Kidney epithelial cell (primary cell): ENCODE data around the gene SCARB1. TPM values are rescaled to one million over a fixed set of nuclear protein-coding genes. Genes with fewer than 3 reads are reported as not detected.
"Not testable (repeated sequence)": the region's sequence is repeated elsewhere in the genome, so short reads cannot be mapped to it uniquely, and the experiment has no call there.

Experiments
- DNase-seq: peaks from one replicate; pipeline ENCODE4 v3.0.0-alpha.2; 2010; ENCODE audit warnings: low read depth
- H3K27me3 ChIP-seq: 2 replicates; pipeline ENCODE4 v1.6.0; 2011; ENCODE audit warnings: low read length; ENCODE audit not compliant: control insufficient read depth, insufficient read depth
- H3K36me3 ChIP-seq: 2 replicates; pipeline ENCODE4 v1.5.1; 2011; ENCODE audit warnings: low read length; ENCODE audit not compliant: control insufficient read depth, insufficient read depth
- H3K4me3 ChIP-seq: 2 replicates; pipeline ENCODE4 v1.5.1; 2011; ENCODE audit warnings: low read depth, mild to moderate bottlenecking, control low read depth, low read length
- total RNA-seq: library from RNA; depleted of rRNA; stranded (reverse); fragments of >200 nt; gene quantifications from 2 replicates; pipeline ENCODE4 v1.2.3, GENCODE V29; 2015
- TF ChIP-seq, protein P1 (sequence below): IDR thresholded peaks from 2 replicates; pipeline ENCODE4 v1.5.1; 2011; ENCODE audit warnings: mild to moderate bottlenecking, moderate library complexity, low read length, control low read depth, inconsistent platforms; ENCODE audit not compliant: insufficient read depth, poor library complexity, severe bottlenecking

The SCARB1 gene
- total RNA-seq, 1 donor from 2014 or later: 30.0 TPM

GRCh38 chr12:124906606-124907261, 43.1 kb upstream of the SCARB1 start:
- H3K36me3 ChIP-seq: no peaks in the 10 kb centered on the region

GRCh38 chr12:124904306-124905098, 40.8 kb upstream of the SCARB1 start:
- TF ChIP-seq, protein P1, sequence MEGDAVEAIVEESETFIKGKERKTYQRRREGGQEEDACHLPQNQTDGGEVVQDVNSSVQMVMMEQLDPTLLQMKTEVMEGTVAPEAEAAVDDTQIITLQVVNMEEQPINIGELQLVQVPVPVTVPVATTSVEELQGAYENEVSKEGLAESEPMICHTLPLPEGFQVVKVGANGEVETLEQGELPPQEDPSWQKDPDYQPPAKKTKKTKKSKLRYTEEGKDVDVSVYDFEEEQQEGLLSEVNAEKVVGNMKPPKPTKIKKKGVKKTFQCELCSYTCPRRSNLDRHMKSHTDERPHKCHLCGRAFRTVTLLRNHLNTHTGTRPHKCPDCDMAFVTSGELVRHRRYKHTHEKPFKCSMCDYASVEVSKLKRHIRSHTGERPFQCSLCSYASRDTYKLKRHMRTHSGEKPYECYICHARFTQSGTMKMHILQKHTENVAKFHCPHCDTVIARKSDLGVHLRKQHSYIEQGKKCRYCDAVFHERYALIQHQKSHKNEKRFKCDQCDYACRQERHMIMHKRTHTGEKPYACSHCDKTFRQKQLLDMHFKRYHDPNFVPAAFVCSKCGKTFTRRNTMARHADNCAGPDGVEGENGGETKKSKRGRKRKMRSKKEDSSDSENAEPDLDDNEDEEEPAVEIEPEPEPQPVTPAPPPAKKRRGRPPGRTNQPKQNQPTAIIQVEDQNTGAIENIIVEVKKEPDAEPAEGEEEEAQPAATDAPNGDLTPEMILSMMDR: no peak
- no peak for DNase-seq
- no peaks in the 10 kb centered on the region for H3K36me3 ChIP-seq
- no peaks in the 10 kb centered on the region for H3K27me3 ChIP-seq
- no peak overlapping the region for H3K4me3 ChIP-seq

More at GRCh38 chr12:124906606-124907261, 43.1 kb upstream of the SCARB1 start:
- no peaks in the 10 kb centered on the region for H3K27me3 ChIP-seq
- H3K4me3 ChIP-seq: no peak overlapping the region
- peak; percentile 85 for DNase-seq
- TF ChIP-seq, protein P1: peak; percentile 99

- no peaks in the 10 kb centered on the region for H3K27me3 ChIP-seq
These were observed 39.3 kb upstream of the SCARB1 start for GRCh38 chr12:124902916-124903315.

DNA sequence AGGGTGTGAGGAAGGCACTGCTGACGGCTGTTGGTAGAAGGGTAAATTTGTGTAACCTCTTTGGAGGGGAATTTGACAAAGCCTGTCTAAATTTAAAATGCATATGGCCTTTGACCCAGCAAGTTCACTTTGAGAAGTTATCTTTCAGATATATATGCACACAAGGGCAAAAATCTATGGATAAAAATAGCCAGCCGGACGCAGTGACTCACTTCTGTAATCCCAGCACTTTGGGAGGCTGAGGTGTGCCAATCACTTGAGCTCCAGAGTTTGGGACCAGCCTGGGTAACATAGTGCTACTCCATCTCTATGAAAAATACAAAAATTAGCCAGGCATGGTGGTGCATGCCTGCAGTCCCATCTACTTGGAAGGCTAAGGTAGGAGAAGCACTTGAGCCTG, 37.3 kb upstream of the SCARB1 start:
- DNase-seq: no peak
- Histone ChIP-seq H3K4me3 (no peak overlapping the region), H3K27me3 (no peaks in the 10 kb centered on the region), H3K36me3 (no peaks in the 10 kb centered on the region)
- TF ChIP-seq, protein P1: no peak

More at GRCh38 chr12:124902916-124903315, 39.3 kb upstream of the SCARB1 start:
- DNase-seq: no peak
- Histone ChIP-seq H3K4me3 (no peak overlapping the region), H3K36me3 (no peaks in the 10 kb centered on the region)
- TF ChIP-seq, protein P1: no peak

DNA sequence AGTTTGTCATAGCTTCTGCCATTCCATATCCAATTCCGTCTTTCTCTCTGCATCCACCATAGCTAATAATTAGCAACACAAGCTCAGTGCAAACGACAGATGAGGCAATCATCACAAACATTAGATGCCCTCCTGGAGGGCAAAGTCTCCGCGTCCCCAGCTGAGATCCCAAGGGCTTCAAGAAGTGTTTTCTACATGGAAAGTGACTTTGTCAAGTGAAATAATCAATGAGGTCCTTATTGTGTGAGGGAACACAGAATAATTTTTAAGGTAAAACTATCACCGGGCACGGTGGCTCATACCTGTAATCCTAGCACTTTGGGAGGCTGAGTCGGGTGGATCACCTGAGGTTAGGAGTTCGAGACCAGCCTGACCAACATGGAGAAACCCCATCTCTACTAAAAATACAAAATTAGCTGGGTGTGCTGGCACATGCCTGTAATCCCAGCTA, 36.7 kb upstream of the SCARB1 start:
- DNase-seq, H3K4me3 ChIP-seq, H3K36me3 ChIP-seq, H3K27me3 ChIP-seq: not testable (repeated sequence)

- TF ChIP-seq, protein P1: no peak
These were observed 35.2 kb upstream of the SCARB1 start for GRCh38 chr12:124898923-124899294.

More at GRCh38 chr12:124898923-124899294, 35.2 kb upstream of the SCARB1 start:
- H3K36me3 ChIP-seq: no peaks in the 10 kb centered on the region
- H3K4me3 ChIP-seq: no peak overlapping the region
- DNase-seq: no peak
- H3K27me3 ChIP-seq: no peaks in the 10 kb centered on the region
